ENCODE data around the gene TMEM39B. TPM values are rescaled to one million over a fixed set of nuclear protein-coding genes. Genes with fewer than 3 reads are reported as not detected.
"Not testable (repeated sequence)": the region's sequence is repeated elsewhere in the genome, so short reads cannot be mapped to it uniquely, and the experiment has no call there.

Gene TMEM39B
- total RNA-seq, 1 donor from 2014 or later: 34.5 TPM

GRCh38 chr1:32106663-32107275 is 34.0 kb downstream of the TMEM39B start:
- H3K9me3 Mint-ChIP-seq: no peaks in the 10 kb centered on the region
- no peaks in the 10 kb centered on the region for H3K27me3 Mint-ChIP-seq (ENCODE audit: low read depth)
- intact Hi-C loops (cut with micrococcal nuclease): loop anchor here (1.0 kb wide), 1 partner anchor 34 kb away; the partner anchor contains the start of gene TMEM39B
- H3K36me3 Mint-ChIP-seq (ENCODE audit: low read depth): peaks cover 20% of the 10 kb centered on the region
- DNase-seq (ENCODE audit: low spot score): no peak
- peaks cover 25% of the 10 kb centered on the region for H3K4me1 Mint-ChIP-seq (ENCODE audit: low read depth)
- peak overlapping the region; percentile 34 for H3K27ac Mint-ChIP-seq
- peak overlapping the region; percentile 28 for H3K4me3 Mint-ChIP-seq (ENCODE audit: low read depth)

GRCh38 chr1:32107742-32108661 is 35.3 kb downstream of the TMEM39B start, which contains the start of gene KPNA6:
Gene KPNA6 (plus strand): TSS chr1:32108056. CDS start chr1:32108131, 75 bp downstream.
- Mint-ChIP-seq H3K36me3 (ENCODE audit: low read depth) (peaks cover 17% of the 10 kb centered on the region), H3K4me1 (ENCODE audit: low read depth) (peaks cover 32% of the 10 kb centered on the region), H3K27ac (peak within 1 kb of the TSS; percentile 97), H3K27me3 (ENCODE audit: low read depth) (no peaks in the 10 kb centered on the region), H3K9me3 (no peaks in the 10 kb centered on the region), H3K4me3 (ENCODE audit: low read depth) (peak within 1 kb of the TSS; percentile 98)
- DNase-seq (ENCODE audit: low spot score): peak; percentile 90
- intact Hi-C loops (cut with micrococcal nuclease): loop anchor here (1.0 kb wide), 2 partner anchors 36 to 71 kb away; partner anchors contain the start of genes TMEM39B and TXLNA

- Mint-ChIP-seq H3K36me3 (ENCODE audit: low read depth) (peaks cover 22% of the 10 kb centered on the region), H3K4me3 (ENCODE audit: low read depth) (peak overlapping the region; percentile 51), H3K27ac (peak overlapping the region; percentile 8), H3K27me3 (ENCODE audit: low read depth) (no peaks in the 10 kb centered on the region), H3K9me3 (no peaks in the 10 kb centered on the region), H3K4me1 (ENCODE audit: low read depth) (peaks cover 40% of the 10 kb centered on the region)
- no peak for DNase-seq (ENCODE audit: low spot score)
- intact Hi-C loops (cut with micrococcal nuclease): no loop called here
Observed at GRCh38 chr1:32111040-32111623, 38.4 kb downstream of the TMEM39B start.

GRCh38 chr1:32111789-32112188 is 39.0 kb downstream of the TMEM39B start:
- Mint-ChIP-seq H3K27me3 (ENCODE audit: low read depth) (no peaks in the 10 kb centered on the region), H3K36me3 (ENCODE audit: low read depth) (peaks cover 25% of the 10 kb centered on the region), H3K27ac (peak overlapping the region; percentile 43), H3K4me1 (ENCODE audit: low read depth) (peaks cover 44% of the 10 kb centered on the region), H3K9me3 (no peaks in the 10 kb centered on the region), H3K4me3 (ENCODE audit: low read depth) (peak overlapping the region; percentile 51)
- no peak for DNase-seq (ENCODE audit: low spot score)
- intact Hi-C loops (cut with micrococcal nuclease): loop anchor here (1.0 kb wide), 1 partner anchor 69 kb away; no protein-coding TSS in a partner anchor

GRCh38 chr1:32112806-32113375 is 40.2 kb downstream of the TMEM39B start:
- Mint-ChIP-seq H3K4me1 (ENCODE audit: low read depth) (peaks cover 41% of the 10 kb centered on the region), H3K4me3 (ENCODE audit: low read depth) (peak overlapping the region; percentile 28), H3K27me3 (ENCODE audit: low read depth) (no peaks in the 10 kb centered on the region), H3K27ac (peak overlapping the region; percentile 52), H3K36me3 (ENCODE audit: low read depth) (peaks cover 28% of the 10 kb centered on the region), H3K9me3 (no peaks in the 10 kb centered on the region)
- intact Hi-C loops (cut with micrococcal nuclease): loop anchor here (1.0 kb wide), 1 partner anchor 67 kb away; no protein-coding TSS in a partner anchor
- no peak for DNase-seq (ENCODE audit: low spot score)

- Mint-ChIP-seq H3K27ac (peak overlapping the region; percentile 5), H3K36me3 (ENCODE audit: low read depth) (peaks cover 33% of the 10 kb centered on the region), H3K4me1 (ENCODE audit: low read depth) (peaks cover 41% of the 10 kb centered on the region)
- H3K4me3 Mint-ChIP-seq (ENCODE audit: low read depth); intact Hi-C loops (cut with micrococcal nuclease); H3K27me3 Mint-ChIP-seq (ENCODE audit: low read depth); DNase-seq (ENCODE audit: low spot score); H3K9me3 Mint-ChIP-seq: not testable (repeated sequence)
Observed at GRCh38 chr1:32113436-32113835, 40.7 kb downstream of the TMEM39B start.

GRCh38 chr1:32114420-32114819 is 41.7 kb downstream of the TMEM39B start:
- Mint-ChIP-seq H3K4me1 (ENCODE audit: low read depth) (peaks cover 39% of the 10 kb centered on the region), H3K27ac (peak overlapping the region; percentile 42), H3K9me3 (no peaks in the 10 kb centered on the region), H3K27me3 (ENCODE audit: low read depth) (no peaks in the 10 kb centered on the region), H3K4me3 (ENCODE audit: low read depth) (no peak overlapping the region), H3K36me3 (ENCODE audit: low read depth) (peaks cover 31% of the 10 kb centered on the region)
- intact Hi-C loops (cut with micrococcal nuclease): no loop called here
- DNase-seq (ENCODE audit: low spot score): no peak

GRCh38 chr1:32115496-32115895 is 42.8 kb downstream of the TMEM39B start:
- H3K27me3 Mint-ChIP-seq (ENCODE audit: low read depth): no peaks in the 10 kb centered on the region
- H3K4me1 Mint-ChIP-seq (ENCODE audit: low read depth): peaks cover 32% of the 10 kb centered on the region
- H3K27ac Mint-ChIP-seq: no peak overlapping the region
- H3K9me3 Mint-ChIP-seq: no peaks in the 10 kb centered on the region
- peaks cover 29% of the 10 kb centered on the region for H3K36me3 Mint-ChIP-seq (ENCODE audit: low read depth)
- no peak for DNase-seq (ENCODE audit: low spot score)
- no peak overlapping the region for H3K4me3 Mint-ChIP-seq (ENCODE audit: low read depth)
- intact Hi-C loops (cut with micrococcal nuclease): no loop called here

GRCh38 chr1:32116531-32116930 is 43.8 kb downstream of the TMEM39B start:
- Mint-ChIP-seq H3K36me3 (ENCODE audit: low read depth) (peaks cover 27% of the 10 kb centered on the region), H3K4me3 (ENCODE audit: low read depth) (no peak overlapping the region), H3K27ac (no peak overlapping the region), H3K4me1 (ENCODE audit: low read depth) (peaks cover 28% of the 10 kb centered on the region), H3K9me3 (no peaks in the 10 kb centered on the region), H3K27me3 (ENCODE audit: low read depth) (no peaks in the 10 kb centered on the region)
- no peak for DNase-seq (ENCODE audit: low spot score)
- intact Hi-C loops (cut with micrococcal nuclease): no loop called here

- Mint-ChIP-seq H3K27ac (peak overlapping the region; percentile 28), H3K36me3 (ENCODE audit: low read depth) (peaks cover 21% of the 10 kb centered on the region), H3K4me3 (ENCODE audit: low read depth) (no peak overlapping the region), H3K9me3 (no peaks in the 10 kb centered on the region), H3K4me1 (ENCODE audit: low read depth) (peaks cover 24% of the 10 kb centered on the region), H3K27me3 (ENCODE audit: low read depth) (no peaks in the 10 kb centered on the region)
- intact Hi-C loops (cut with micrococcal nuclease): no loop called here
- DNase-seq (ENCODE audit: low spot score): no peak
Observed at GRCh38 chr1:32122151-32122550, 49.4 kb downstream of the TMEM39B start.

GRCh38 chr1:32123361-32123760 is 50.6 kb downstream of the TMEM39B start:
- H3K4me1 Mint-ChIP-seq (ENCODE audit: low read depth): peaks cover 34% of the 10 kb centered on the region
- intact Hi-C loops (cut with micrococcal nuclease); DNase-seq (ENCODE audit: low spot score): not testable (repeated sequence)

GRCh38 chr1:32125313-32125712 is 52.6 kb downstream of the TMEM39B start:
- H3K4me3 Mint-ChIP-seq (ENCODE audit: low read depth): no peak overlapping the region
- H3K36me3 Mint-ChIP-seq (ENCODE audit: low read depth): peaks cover 19% of the 10 kb centered on the region
- no peaks in the 10 kb centered on the region for H3K9me3 Mint-ChIP-seq
- H3K27ac Mint-ChIP-seq: no peak overlapping the region
- intact Hi-C loops (cut with micrococcal nuclease): no loop called here
- no peak for DNase-seq (ENCODE audit: low spot score)
- peaks cover 35% of the 10 kb centered on the region for H3K4me1 Mint-ChIP-seq (ENCODE audit: low read depth)
- no peaks in the 10 kb centered on the region for H3K27me3 Mint-ChIP-seq (ENCODE audit: low read depth)

More at GRCh38 chr1:32123361-32123760, 50.6 kb downstream of the TMEM39B start:
- H3K9me3 Mint-ChIP-seq; H3K27me3 Mint-ChIP-seq (ENCODE audit: low read depth); H3K27ac Mint-ChIP-seq; H3K4me3 Mint-ChIP-seq (ENCODE audit: low read depth): not testable (repeated sequence)
- H3K36me3 Mint-ChIP-seq (ENCODE audit: low read depth): peaks cover 16% of the 10 kb centered on the region
